Measurements from ENCODE around the gene SIX2.

Gene SIX2

GRCh38 chr2:45000921-45001868 lies 8.1 kb downstream of the SIX2 start:
- DNase-seq, result no peak

DNA sequence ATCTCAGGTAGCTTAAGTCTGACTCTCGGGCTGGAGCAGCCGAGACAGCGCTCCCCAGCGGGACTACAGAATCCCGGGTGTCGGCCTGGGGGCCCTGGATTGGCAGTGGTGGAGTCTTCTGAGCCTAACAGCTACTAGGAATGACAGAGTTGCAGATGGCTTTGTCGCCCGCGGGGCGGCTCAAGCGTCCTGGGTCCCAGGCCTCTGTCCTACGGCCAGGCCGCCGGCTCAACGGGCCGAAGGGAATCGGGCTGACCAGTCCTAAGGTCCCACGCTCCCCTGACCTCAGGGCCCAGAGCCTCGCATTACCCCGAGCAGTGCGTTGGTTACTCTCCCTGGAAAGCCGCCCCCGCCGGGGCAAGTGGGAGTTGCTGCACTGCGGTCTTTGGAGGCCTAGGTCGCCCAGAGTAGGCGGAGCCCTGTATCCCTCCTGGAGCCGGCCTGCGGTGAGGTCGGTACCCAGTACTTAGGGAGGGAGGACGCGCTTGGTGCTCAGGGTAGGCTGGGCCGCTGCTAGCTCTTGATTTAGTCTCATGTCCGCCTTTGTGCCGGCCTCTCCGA lies 8.8 kb downstream of the SIX2 start:
- DNase-seq, result no peak

- DNase-seq, result no peak
Measured at GRCh38 chr2:44999540-44999939, 9.7 kb downstream of the SIX2 start.

DNA sequence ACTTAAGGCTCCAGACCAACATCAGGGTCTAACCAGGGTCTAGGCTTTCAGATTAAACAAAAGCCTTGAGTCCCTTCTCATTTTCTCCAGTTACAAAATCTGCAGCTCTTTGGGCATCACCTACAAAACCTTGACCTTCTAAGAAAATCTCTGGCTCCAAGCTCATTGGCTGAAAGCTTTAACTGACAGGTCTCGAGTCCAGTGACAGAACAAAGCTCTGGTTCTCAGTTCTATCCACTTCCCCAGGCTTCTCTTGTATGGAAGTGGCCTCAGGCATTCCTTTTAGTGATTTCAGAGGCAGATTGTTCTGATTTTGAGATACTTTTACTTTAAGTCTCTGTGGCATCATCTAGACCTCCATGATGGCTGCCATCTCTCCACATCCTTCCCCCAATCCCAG lies 11.3 kb downstream of the SIX2 start:
- no peak for DNase-seq

DNA sequence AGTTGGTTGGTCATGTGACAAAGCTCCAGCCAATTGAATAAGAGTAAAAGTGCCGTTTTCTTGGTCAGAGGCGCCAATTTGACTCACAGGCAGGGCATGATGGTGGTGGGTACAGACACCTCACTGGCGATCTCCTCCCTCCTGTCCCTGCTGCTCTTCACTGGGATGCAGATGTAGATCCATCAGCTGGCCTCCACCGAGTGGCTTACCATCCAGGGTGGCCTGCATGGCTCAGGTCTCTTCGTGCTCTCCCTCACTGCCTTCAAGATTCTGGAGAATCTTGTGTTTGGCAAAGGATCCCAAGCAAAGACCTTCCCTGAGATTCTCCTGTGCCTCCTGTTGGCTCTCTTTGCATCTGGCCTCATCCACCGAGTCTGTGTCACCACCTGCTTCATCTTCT lies 12.9 kb downstream of the SIX2 start:
- no peak for DNase-seq

DNA sequence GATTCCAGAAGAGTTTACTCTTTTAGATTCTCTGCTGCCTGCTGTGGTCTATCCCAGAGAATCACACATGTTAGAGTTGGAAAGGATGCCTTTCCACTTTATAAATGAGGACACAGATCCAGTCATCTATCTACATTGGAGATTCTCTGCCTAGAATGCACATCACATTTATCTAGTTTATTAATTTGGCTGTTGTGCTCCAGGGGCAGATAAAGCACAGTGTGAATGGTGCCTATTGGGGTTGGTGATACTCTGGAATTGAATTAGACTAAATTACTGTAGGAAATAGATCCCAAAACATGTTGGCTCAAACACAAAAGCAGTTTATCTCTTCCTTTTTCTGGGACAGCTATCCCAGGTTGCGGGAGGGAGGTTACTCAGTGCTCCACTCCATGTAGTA lies 14.9 kb downstream of the SIX2 start:
- no peak for DNase-seq

DNA sequence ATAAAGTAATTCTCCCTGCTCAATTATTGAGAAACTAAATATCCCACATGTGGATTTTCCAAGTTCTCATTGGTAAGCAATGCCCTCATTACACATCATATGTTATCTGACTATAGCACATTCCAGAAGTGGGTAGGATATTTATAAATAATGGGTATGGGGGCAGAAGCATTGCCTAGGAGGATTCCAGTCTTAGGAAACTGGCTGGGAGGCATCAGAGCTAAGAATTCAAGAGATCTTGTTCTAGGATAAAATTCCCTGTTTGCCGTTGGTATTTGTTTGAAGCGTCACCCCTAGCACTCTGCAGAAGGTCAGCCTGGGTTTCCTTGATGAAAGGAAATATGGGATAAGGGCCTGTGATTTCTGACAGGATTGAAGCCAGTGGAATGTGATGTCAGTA lies 20.1 kb downstream of the SIX2 start:
- no peak for DNase-seq

DNA sequence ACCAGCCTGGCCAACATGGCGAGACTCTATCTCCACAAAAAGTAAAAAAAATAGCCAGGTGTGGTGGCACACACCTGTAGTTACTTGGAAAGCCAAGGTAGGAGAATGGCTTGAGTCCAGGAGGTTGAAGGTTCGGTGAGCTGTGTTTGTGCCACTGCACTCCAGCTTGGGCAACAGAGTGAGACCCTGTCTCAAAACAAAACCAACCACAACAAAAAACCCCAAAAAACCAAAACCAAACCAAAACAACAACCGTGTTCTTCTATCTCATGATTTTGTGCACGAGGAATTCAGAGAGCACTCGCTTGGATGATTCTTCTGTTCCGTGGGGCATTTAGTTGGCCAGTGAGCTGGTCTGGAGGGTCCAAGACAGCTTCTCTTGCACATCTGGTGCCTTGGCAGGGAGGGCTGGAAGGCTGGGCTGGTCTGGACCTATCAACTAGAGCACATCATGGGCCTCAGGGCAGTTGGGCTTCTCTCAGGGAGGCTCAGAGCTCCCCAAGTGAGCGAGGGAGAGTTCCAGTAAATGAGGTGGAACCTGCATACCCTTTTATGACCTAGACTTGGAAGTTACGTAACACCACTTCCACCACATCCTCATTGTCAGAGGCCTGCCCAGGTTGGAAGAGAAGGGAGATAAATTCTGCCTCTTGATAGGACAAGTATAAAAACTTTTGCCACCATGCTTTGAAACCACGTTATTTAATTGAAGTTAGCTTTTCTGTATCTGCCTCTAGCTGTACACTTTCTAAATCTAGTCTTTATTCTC lies 25.2 kb downstream of the SIX2 start:
- no peak for DNase-seq

GRCh38 chr2:44981714-44982108 lies 27.5 kb downstream of the SIX2 start:
- peak in 10 of 14 donors; percentile 1 to 56 (median 28) for DNase-seq

GRCh38 chr2:44980751-44981713 lies 28.2 kb downstream of the SIX2 start:
- DNase-seq, result no peak

DNA sequence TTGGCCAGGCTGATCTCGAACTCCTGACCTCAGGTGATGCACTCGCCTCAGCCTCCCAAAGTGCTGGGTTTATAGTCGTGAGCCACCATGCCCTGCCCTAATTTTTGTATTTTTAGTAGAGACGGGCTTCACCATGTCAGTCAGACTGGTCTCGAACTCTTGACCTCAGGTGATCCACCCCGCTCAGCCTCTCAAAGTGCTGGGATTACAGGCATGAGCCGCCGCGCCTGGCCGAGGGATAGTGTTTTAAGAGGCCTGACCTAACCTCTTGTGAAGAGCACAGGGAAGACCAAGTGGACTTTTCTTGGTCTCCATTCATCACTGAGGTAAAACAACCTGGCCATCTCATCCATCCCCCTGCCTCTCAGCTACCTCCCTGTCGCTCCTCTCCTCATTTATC lies 29.7 kb downstream of the SIX2 start:
- no peak for DNase-seq

DNA sequence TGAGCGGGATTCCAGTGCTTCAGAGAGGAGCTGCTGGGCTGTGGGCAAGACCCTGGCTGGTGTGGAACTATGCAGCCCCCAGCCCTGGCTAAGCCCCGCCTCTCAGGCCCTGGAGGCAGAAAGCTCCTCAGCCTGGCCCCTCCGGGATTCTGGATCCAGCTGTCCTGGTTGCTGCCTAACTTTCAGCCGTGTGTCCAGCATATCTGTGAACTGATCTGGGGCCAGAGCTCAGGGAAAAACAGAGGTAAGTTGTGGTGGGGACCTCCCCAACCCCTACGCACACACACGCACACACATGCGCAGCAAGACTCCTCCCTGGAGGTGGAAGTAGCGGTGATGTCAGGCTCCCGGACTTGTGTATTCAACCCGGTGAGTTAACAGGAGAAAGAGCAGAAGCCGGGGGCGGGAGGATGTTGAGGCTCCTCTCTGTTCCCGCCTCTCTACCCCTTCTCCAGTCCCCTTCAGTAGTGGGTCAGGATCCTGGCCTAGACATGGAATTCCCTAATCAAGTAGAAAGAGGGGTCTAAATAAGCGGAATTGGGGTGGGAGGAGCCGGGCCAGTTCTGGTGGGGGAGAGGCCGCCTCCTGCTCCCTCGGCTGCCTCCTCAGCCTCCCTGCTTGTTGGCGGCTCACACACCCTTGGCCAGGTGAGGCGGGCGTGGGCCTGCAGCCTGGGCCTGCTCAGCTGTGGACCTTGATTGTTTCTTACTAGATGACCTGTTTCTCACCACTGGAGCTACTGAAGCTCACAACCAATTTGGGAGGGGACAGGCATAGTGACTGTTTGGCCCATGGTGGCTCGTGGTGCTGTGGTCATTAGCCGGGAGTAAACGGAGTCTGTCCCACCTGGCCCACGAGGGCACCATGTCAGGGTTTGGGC lies 33.4 kb downstream of the SIX2 start:
- DNase-seq, result no peak

- no peak for DNase-seq
Measured at GRCh38 chr2:44974064-44974715, 35.1 kb downstream of the SIX2 start.

DNA sequence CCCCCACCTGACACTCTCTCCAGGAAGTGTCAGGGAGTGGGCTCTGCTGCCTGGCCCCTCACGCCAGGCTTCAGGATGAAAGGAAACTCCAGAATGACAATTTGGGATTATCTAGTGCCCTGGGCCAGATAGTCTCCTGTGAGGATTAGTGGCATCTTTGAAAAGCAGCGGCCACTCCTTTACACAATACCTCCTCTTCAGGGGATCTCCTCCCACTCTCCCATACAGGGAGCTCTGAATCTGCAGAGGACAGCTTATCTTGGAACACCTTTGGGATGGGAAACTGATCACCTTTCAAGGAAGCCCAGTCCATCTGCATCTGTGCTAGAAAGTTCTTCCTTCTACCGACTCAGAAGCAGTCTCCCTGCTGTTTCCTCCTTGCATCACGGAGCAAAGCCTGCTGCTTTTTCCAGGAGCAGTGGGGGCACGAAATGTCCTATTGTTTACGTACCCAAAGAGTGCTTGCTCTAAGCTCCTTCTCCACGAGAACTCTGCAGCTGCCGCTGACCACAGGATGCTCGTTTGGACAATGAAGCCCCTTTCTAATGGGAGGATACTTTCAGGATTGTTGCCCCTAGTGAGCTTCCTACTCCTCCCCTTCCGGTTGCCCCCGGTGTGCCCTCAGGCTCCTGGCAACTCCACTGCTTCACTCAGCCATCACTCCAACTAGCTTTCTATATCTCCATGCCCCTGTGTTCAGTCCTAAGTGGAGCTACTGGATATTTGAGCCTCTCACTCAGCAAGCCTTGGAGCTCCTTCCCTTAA lies 36.3 kb downstream of the SIX2 start:
- no peak for DNase-seq

GRCh38 chr2:44970846-44971450 lies 38.3 kb downstream of the SIX2 start:
- no peak for DNase-seq

GRCh38 chr2:44969936-44970335 lies 39.3 kb downstream of the SIX2 start:
- no peak for DNase-seq

GRCh38 chr2:44967727-44968432 lies 41.4 kb downstream of the SIX2 start:
- no peak for DNase-seq

DNA sequence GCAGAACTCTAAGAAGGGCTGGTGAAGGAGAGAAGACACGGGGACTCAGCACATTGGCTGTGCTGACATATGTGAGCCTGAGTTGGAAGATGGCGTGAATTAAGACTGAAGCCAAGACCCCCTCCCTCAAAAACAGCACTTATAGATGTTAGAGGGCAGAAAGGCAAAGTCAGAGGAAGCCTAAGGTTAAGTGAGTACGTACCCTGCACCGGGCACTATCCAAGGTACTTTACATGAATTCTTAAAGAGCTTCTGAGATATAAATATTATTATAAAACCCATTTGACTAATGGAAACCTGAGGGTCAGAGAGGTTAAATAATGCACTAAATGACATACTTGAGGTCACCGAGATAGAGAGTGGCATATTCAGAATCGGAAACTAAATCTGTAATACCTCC lies 42.2 kb downstream of the SIX2 start:
- no peak for DNase-seq

- DNase-seq, result no peak
Measured at GRCh38 chr2:44965684-44966083, 43.6 kb downstream of the SIX2 start.
